HG03135 (cell line): ENCODE data around the gene SLC51B.
"Not testable (repeated sequence)": the region's sequence is repeated elsewhere in the genome, so short reads cannot be mapped to it uniquely, and the experiment has no call there.

ENCODE experiments used
- ATAC-seq: cut with Tn5 transposase; IDR thresholded peaks from one replicate; pipeline ENCODE4 v1.9.1; 2021; ENCODE audit warnings: mild to moderate bottlenecking, moderate library complexity; ENCODE audit not compliant: unreplicated experiment

Gene SLC51B

GRCh38 chr15:65066001-65066634 lies 20.9 kb downstream of the SLC51B start:
- ATAC-seq, result no peak

- no peak for ATAC-seq
Measured at GRCh38 chr15:65066635-65067316, 21.6 kb downstream of the SLC51B start.

- ATAC-seq, result no peak
Measured at GRCh38 chr15:65067317-65067644, 22.1 kb downstream of the SLC51B start.

GRCh38 chr15:65067645-65068402 lies 22.6 kb downstream of the SLC51B start, which contains the start of gene RASL12:
Gene RASL12, minus strand, starts transcription at chr15:65067991. Its CDS starts 156 bp downstream, at chr15:65067835.
- no peak for ATAC-seq

- no peak for ATAC-seq
Measured at GRCh38 chr15:65068403-65068788, 23.2 kb downstream of the SLC51B start.

- no peak for ATAC-seq
Measured at GRCh38 chr15:65069179-65069578, 24.0 kb downstream of the SLC51B start.

GRCh38 chr15:65069779-65070546 lies 24.8 kb downstream of the SLC51B start:
- no peak for ATAC-seq

- no peak for ATAC-seq
Measured at GRCh38 chr15:65071381-65071811, 26.2 kb downstream of the SLC51B start.

GRCh38 chr15:65072027-65072426 lies 26.8 kb downstream of the SLC51B start:
- no peak for ATAC-seq

GRCh38 chr15:65072617-65073016 lies 27.4 kb downstream of the SLC51B start:
- ATAC-seq, result no peak

- not testable (repeated sequence) for ATAC-seq
Measured at GRCh38 chr15:65074946-65075345, 29.8 kb downstream of the SLC51B start.

GRCh38 chr15:65075607-65076395 lies 30.6 kb downstream of the SLC51B start:
- ATAC-seq, result not testable (repeated sequence)

GRCh38 chr15:65076486-65077290 lies 31.5 kb downstream of the SLC51B start, which contains the start of gene KBTBD13:
Gene KBTBD13, plus strand, starts transcription at chr15:65076746. Its CDS starts 70 bp downstream, at chr15:65076816.
- ATAC-seq, result no peak

GRCh38 chr15:65077291-65077980 lies 32.2 kb downstream of the SLC51B start:
- ATAC-seq, result no peak

- ATAC-seq, result no peak
Measured at GRCh38 chr15:65077981-65078352, 32.8 kb downstream of the SLC51B start.

- ATAC-seq, result no peak
Measured at GRCh38 chr15:65079580-65079979, 34.4 kb downstream of the SLC51B start.

GRCh38 chr15:65081270-65081669 lies 36.1 kb downstream of the SLC51B start:
- no peak for ATAC-seq

GRCh38 chr15:65081758-65082157 lies 36.6 kb downstream of the SLC51B start:
- no peak for ATAC-seq
